HepG2 (cell line): Measurements from ENCODE around the gene RAB40C. TPM values are rescaled to one million over a fixed set of nuclear protein-coding genes. Genes with fewer than 3 reads are reported as not detected.

Experiments
- AHR ChIP-seq: IDR thresholded peaks from 2 replicates; pipeline ENCODE4 v1.6.1; 2018; ENCODE audit warnings: missing genetic modification reagents, missing compliant biosample characterization
- CHD4 ChIP-seq: fragments of 200-600 bp; sonication (generic); IDR thresholded peaks from 2 replicates; pipeline ENCODE4 v1.7.0; 2017; ENCODE audit warnings: mild to moderate bottlenecking, low read length, borderline replicate concordance
- ELF3 ChIP-seq: IDR thresholded peaks from 2 replicates; pipeline ENCODE4 v1.6.1; 2016; ENCODE audit warnings: missing genetic modification reagents, missing compliant biosample characterization
- HNRNPUL1 ChIP-seq: fragments of 200-400 bp; formaldehyde crosslinking; IDR thresholded peaks from 2 replicates; pipeline ENCODE4 v1.6.1; 2017; ENCODE audit warnings: low read depth, mild to moderate bottlenecking, low read length, moderate library complexity
- KLF13 ChIP-seq: sonication (generic); formaldehyde crosslinking; IDR thresholded peaks from 2 replicates; pipeline ENCODE4 v1.4.0; 2020; ENCODE audit warnings: mild to moderate bottlenecking, missing genetic modification reagents
- KLF15 ChIP-seq: sonication (generic); formaldehyde crosslinking; IDR thresholded peaks from 2 replicates; pipeline ENCODE4 v1.8.1; 2023; ENCODE audit warnings: borderline replicate concordance, mild to moderate bottlenecking, inconsistent platforms, missing genetic modification reagents, mixed read lengths
- MBD4 ChIP-seq: IDR thresholded peaks from 2 replicates; pipeline ENCODE4 v1.6.1; 2012; ENCODE audit warnings: low read length, inconsistent platforms, borderline replicate concordance
- NR2F6 ChIP-seq, 2 experiments: IDR thresholded peaks; 2 replicates each; pipeline ENCODE4 v1.6.1; 2016; ENCODE audit warnings: antibody characterized with exemption in 1 of 2, mild to moderate bottlenecking in 1 of 2
- TCF12 ChIP-seq, 2 experiments: fragments of 450-650 bp in 1 of 2; sonication (generic) in 1 of 2; formaldehyde crosslinking in 1 of 2; IDR thresholded peaks; 2 replicates each; pipeline versions ENCODE4 v1.6.1 to v1.8.0; 2017 to 2022; ENCODE audit warnings: antibody characterized with exemption in 1 of 2, mild to moderate bottlenecking in 1 of 2, missing genetic modification reagents in 1 of 2, moderate library complexity in 1 of 2
- ZNF12 ChIP-seq: sonication (generic); formaldehyde crosslinking; IDR thresholded peaks from 2 replicates; pipeline ENCODE4 v1.5.0; 2020; ENCODE audit warnings: missing genetic modification reagents
- ZNF33B ChIP-seq: sonication (generic); formaldehyde crosslinking; IDR thresholded peaks from 2 replicates; pipeline ENCODE4 v1.5.1; 2020; ENCODE audit warnings: mild to moderate bottlenecking, missing genetic modification reagents
- ZNF451 ChIP-seq: sonication (generic); formaldehyde crosslinking; IDR thresholded peaks from 2 replicates; pipeline ENCODE4 v1.5.0; 2020; ENCODE audit warnings: mild to moderate bottlenecking, missing genetic modification reagents
- ZNF652 ChIP-seq: IDR thresholded peaks from 2 replicates; pipeline ENCODE4 v1.6.1; 2016; ENCODE audit warnings: low read depth, borderline replicate concordance
- ZNF703 ChIP-seq: sonication (generic); formaldehyde crosslinking; IDR thresholded peaks from 2 replicates; pipeline ENCODE4 v1.5.1; 2020; ENCODE audit warnings: missing genetic modification reagents, mild to moderate bottlenecking, moderate library complexity, borderline replicate concordance
- ZNF746 ChIP-seq: sonication (generic); formaldehyde crosslinking; IDR thresholded peaks from 2 replicates; pipeline ENCODE4 v1.8.0; 2022; ENCODE audit warnings: mild to moderate bottlenecking, missing genetic modification reagents
- ZNF879 ChIP-seq: sonication (generic); formaldehyde crosslinking; IDR thresholded peaks from 2 replicates; pipeline ENCODE4 v1.8.1; 2023; ENCODE audit warnings: missing genetic modification reagents
- polyA plus RNA-seq, 8 experiments: library from polyadenylated mRNA; depleted of rRNA in 3 of 8; stranded (reverse) in 7 of 8; unstranded in 1 of 8; fragments of >200 nt; fragmentation: Illumina TruSeq in 4 of 8; extraction: Trizol in 4 of 8; gene quantifications; 2 replicates each; pipeline versions ENCODE4 v1.2.1 to v1.2.3, GENCODE V29; 2011 to 2016; ENCODE audit warnings: low read depth in 4 of 8, missing spikeins in 1 of 8, mixed read lengths in 1 of 8; ENCODE audit not compliant: insufficient read depth in 1 of 8
- total RNA-seq, 5 experiments: library from RNA; depleted of rRNA; stranded (reverse); fragments of >200 nt; fragmentation: Illumina TruSeq; extraction: Trizol; gene quantifications; 2 replicates each; pipeline ENCODE4 v1.2.3, GENCODE V29; 2016; ENCODE audit warnings: low read depth in 1 of 5
- TF ChIP-seq, protein P1 (sequence below): sonication (generic); formaldehyde crosslinking; IDR thresholded peaks from 2 replicates; pipeline ENCODE4 v1.4.0; 2020; ENCODE audit warnings: missing genetic modification reagents, low read depth, mild to moderate bottlenecking, borderline replicate concordance
- TF ChIP-seq, protein P2 (sequence below): sonication (generic); formaldehyde crosslinking; IDR thresholded peaks from 2 replicates; pipeline ENCODE4 v1.8.0; 2022; ENCODE audit warnings: missing genetic modification reagents, low read depth, mild to moderate bottlenecking, borderline replicate concordance
- TF ChIP-seq, protein P3 (sequence below): sonication (generic); formaldehyde crosslinking; conservative IDR thresholded peaks from 2 replicates; pipeline ENCODE4 v1.8.0; 2022; ENCODE audit warnings: missing genetic modification reagents
- TF ChIP-seq, protein P4 (sequence below): IDR thresholded peaks from 2 replicates; pipeline ENCODE4 v1.6.1; 2012; ENCODE audit warnings: inconsistent platforms
- TF ChIP-seq, protein P5 (sequence below): sonication (generic); formaldehyde crosslinking; IDR thresholded peaks from 2 replicates; pipeline ENCODE4 v1.5.0; 2020; ENCODE audit warnings: mild to moderate bottlenecking, missing genetic modification reagents
- TF ChIP-seq, protein P6 (sequence below): IDR thresholded peaks from 2 replicates; pipeline ENCODE4 v1.6.1; 2016; ENCODE audit warnings: mild to moderate bottlenecking

The RAB40C gene
- total and polyA plus RNA-seq, 2 of the 13 experiments (the other 11 are each of a cell fraction or from before 2014, with no cell fraction given), result 7.7 to 11.5 TPM

DNA sequence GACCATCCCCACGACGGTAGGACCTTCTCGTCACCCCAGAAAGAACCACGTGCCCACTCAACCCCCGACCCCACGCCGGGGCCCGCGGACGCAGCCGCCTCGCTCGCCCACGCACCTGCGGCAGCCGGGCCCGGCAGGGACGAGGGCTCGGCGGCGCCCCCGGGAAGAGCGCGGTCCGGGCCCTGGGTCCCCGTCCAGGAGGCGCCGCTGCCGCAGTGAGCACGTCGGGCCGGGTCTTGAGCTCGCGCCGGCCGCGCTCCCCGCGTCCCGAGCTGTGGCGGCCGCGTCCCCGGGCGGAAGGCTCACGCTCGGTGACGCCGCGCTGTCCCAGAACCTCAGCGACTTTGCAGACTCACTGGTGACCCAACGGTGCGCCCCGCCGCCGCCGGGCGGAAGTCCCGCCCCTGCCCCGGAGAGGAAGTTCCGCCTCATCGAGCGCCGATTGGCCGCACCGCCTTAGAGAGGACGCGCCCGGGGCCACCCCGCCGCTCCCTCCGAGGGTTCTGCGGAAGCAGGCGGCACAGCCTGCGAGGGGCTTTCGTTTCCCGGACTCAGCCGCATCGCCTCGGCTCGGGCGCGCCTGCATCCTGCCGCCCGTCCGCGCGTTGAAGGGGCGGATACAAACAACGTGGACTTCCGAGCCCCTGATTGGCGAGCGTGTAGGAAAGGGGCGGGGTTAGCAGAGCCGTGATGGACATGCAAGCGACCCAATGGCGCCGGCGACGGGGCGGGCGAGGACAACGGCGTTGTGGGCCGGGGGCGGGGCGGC, 793 bp upstream of the RAB40C start (continued):
- TF ChIP-seq, protein P1, sequence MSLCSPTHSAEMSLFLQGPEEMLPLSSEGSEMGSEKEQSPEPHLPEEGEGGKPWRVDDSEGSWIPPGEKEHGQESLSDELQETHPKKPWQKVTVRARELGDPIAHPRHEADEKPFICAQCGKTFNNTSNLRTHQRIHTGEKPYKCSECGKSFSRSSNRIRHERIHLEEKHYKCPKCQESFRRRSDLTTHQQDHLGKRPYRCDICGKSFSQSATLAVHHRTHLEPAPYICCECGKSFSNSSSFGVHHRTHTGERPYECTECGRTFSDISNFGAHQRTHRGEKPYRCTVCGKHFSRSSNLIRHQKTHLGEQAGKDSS (CRISPR knock-in tag), result no peak
- no peak for TF ChIP-seq HNRNPUL1
- TF ChIP-seq, protein P2, sequence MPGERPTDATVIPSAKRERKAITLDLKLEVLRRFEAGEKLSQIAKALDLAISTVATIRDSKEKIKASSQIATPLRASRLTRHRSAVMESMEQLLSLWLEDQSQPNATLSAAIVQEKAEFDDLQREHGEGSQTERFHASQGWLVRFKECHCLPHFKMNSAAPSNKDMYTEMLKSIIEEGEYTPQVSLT (CRISPR knock-in tag), result no peak
- TF ChIP-seq KLF13 (CRISPR knock-in tag), result no peak
- TF ChIP-seq, protein P3, sequence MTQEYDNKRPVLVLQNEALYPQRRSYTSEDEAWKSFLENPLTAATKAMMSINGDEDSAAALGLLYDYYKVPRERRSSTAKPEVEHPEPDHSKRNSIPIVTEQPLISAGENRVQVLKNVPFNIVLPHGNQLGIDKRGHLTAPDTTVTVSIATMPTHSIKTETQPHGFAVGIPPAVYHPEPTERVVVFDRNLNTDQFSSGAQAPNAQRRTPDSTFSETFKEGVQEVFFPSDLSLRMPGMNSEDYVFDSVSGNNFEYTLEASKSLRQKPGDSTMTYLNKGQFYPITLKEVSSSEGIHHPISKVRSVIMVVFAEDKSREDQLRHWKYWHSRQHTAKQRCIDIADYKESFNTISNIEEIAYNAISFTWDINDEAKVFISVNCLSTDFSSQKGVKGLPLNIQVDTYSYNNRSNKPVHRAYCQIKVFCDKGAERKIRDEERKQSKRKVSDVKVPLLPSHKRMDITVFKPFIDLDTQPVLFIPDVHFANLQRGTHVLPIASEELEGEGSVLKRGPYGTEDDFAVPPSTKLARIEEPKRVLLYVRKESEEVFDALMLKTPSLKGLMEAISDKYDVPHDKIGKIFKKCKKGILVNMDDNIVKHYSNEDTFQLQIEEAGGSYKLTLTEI (CRISPR knock-in tag), result no peak
- TF ChIP-seq, protein P4, sequence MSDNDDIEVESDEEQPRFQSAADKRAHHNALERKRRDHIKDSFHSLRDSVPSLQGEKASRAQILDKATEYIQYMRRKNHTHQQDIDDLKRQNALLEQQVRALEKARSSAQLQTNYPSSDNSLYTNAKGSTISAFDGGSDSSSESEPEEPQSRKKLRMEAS, result 0 out of 2 replicates have a peak, but pooled peaks have one; percentile 39
- no peak for TF ChIP-seq TCF12 (IDR thresholded peaks at IDR 0.05)
- TF ChIP-seq TCF12 (CRISPR knock-in tag; IDR thresholded peaks at IDR 0.05), result peak; percentile 57; the same call in 1 of the 2 replicates
- TF ChIP-seq ZNF451 (CRISPR knock-in tag), result no peak
- peak; percentile 29; the same call in 1 of the 2 replicates for TF ChIP-seq AHR (CRISPR knock-in tag)
- TF ChIP-seq ZNF703, result no peak
- TF ChIP-seq ZNF652 (CRISPR knock-in tag), result no peak
- no peak for TF ChIP-seq CHD4
- TF ChIP-seq MBD4, result no peak
- no peak for TF ChIP-seq ELF3 (CRISPR knock-in tag)
- no peak for TF ChIP-seq ZNF746
- TF ChIP-seq, protein P5, sequence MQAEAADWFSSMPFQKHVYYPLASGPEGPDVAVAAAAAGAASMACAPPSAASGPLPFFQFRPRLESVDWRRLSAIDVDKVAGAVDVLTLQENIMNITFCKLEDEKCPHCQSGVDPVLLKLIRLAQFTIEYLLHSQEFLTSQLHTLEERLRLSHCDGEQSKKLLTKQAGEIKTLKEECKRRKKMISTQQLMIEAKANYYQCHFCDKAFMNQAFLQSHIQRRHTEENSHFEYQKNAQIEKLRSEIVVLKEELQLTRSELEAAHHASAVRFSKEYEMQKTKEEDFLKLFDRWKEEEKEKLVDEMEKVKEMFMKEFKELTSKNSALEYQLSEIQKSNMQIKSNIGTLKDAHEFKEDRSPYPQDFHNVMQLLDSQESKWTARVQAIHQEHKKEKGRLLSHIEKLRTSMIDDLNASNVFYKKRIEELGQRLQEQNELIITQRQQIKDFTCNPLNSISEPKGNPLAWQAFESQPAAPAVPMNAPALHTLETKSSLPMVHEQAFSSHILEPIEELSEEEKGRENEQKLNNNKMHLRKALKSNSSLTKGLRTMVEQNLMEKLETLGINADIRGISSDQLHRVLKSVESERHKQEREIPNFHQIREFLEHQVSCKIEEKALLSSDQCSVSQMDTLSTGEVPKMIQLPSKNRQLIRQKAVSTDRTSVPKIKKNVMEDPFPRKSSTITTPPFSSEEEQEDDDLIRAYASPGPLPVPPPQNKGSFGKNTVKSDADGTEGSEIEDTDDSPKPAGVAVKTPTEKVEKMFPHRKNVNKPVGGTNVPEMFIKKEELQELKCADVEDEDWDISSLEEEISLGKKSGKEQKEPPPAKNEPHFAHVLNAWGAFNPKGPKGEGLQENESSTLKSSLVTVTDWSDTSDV (CRISPR knock-in tag), result no peak
- TF ChIP-seq, protein P6, sequence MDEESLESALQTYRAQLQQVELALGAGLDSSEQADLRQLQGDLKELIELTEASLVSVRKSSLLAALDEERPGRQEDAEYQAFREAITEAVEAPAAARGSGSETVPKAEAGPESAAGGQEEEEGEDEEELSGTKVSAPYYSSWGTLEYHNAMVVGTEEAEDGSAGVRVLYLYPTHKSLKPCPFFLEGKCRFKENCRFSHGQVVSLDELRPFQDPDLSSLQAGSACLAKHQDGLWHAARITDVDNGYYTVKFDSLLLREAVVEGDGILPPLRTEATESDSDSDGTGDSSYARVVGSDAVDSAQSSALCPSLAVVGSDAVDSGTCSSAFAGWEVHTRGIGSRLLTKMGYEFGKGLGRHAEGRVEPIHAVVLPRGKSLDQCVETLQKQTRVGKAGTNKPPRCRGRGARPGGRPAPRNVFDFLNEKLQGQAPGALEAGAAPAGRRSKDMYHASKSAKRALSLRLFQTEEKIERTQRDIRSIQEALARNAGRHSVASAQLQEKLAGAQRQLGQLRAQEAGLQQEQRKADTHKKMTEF, result peak; percentile 42; the same call in 1 of the 2 replicates
- no peak; the same call in 1 of the 2 replicates for TF ChIP-seq KLF15
- TF ChIP-seq ZNF879 (CRISPR knock-in tag), result no peak
- no peak for TF ChIP-seq NR2F6 (IDR thresholded peaks at IDR 0.05)
- TF ChIP-seq NR2F6 (CRISPR knock-in tag; IDR thresholded peaks at IDR 0.05), result peak; percentile 54; the same call in 1 of the 2 replicates
- TF ChIP-seq ZNF33B, result peak; percentile 75; the same call in 1 of the 2 replicates
- no peak; the same call in 1 of the 2 replicates for TF ChIP-seq ZNF12 (CRISPR knock-in tag)
